Cortex of kidney (tissue), 1 donor: ENCODE measurements around the gene CFAP300.

Experiments
- DNase-seq: peaks from one replicate; lab custom pipeline; 2025; lab: John Stamatoyannopoulos, UW

Gene CFAP300

DNA sequence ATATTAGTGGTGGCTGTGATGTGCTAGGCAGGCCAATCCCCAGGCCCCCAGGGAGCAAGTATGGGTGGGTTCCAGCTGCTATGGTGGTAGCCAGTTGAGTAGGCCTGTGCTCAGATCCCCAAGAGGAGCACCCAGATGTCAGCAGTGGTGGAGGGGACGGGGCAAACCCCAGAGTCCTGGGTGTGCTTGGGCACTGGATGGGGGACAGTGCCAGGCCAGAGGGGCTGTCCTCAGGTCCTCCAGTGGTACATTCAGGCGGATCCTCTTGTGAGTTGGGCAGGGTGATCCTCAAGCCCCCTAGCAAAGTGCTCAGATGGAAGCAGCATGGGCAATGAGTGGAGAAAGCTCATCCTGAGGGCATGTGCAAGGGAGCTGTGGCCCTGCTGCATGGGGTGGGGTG, 26.0 kb downstream of the CFAP300 start:
- DNase-seq = no peak

DNA sequence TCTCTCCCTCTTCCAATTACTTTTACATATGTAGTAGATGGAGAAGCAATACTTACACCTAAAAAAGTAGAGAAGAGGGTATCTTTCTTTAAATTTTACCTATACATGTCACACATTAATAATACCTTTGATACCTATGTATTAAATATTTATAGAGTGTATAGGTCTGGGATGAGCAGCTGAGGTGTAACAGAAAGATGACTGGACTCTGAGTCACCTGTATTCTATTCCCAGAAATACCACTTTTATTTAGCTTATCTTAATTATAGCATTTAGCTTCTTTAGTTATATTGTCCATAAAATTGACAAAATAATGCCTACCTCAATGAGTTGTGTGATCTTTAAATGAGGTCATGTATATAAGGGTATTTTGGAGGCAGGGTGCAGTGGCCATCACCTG, 32.4 kb downstream of the CFAP300 start:
- DNase-seq = no peak

DNA sequence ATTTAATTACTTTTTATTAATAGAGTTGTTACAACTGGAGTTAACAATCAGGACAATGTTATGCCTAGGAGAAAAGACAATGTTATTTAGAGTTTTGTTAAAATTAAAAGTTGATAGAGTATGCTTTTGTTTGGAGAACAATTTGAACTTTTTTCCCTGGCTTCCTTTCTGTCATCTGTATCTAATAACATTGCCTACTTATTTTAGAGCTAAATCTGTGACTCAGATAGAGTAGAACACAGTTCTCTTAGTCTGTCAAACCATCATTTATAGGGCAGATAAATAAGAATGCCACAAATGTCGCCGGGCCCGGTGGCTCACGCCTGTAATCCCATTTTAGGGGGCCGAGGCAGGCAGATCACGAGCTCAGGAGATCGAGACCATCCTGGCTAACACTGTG, 34.1 kb downstream of the CFAP300 start:
- DNase-seq = no peak

DNA sequence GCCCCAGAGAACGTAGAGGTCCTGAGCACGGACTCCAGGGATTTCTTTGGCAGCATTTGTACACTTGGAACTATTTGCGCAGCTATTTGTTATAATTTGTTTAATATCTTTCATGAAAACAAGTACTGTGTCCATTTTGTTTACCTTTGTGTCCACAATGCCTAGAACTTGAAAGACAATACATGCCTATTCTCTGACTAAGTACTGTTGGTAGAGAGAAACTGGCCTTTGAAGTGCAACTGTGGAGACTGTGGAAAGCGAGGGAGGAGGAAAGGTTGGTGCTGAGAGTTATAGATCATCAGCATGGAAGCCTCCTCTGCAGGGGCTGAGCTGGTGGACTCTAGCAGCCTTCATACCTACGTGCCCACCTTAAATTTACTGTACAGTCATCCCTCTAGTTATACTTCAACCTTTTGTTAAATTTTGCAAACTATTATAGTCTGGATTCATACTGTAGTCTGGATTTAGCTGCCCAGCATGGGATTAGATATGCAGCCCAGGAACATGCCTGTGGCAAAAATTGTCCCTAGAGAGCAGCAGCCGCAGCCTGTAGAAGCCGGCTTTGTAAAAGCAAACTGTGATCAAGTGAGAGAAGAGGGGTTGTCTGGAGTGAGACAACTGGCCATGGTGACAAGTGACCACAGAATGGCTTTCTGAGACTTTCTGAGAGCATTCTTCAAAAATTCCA, 38.8 kb downstream of the CFAP300 start:
- DNase-seq = no peak

DNA sequence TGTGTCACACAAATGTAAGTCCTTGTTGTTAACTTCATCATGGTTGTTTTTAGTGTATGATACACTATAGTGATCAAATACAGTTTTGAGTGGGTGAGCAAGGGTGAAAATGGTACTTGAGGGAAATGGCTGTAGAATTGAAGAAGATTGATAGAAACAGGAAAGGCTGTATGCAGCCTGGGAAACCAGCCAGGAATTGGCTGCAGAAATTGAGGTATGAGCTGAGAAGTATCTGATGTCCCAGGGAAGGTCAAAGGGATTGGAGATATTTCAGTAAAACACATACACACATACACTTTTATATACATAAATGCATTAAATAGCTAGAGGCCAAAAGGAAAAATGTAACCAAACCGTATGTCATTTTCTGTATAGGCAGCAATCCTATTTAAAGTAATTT, 49.9 kb downstream of the CFAP300 start:
- DNase-seq = no peak

DNA sequence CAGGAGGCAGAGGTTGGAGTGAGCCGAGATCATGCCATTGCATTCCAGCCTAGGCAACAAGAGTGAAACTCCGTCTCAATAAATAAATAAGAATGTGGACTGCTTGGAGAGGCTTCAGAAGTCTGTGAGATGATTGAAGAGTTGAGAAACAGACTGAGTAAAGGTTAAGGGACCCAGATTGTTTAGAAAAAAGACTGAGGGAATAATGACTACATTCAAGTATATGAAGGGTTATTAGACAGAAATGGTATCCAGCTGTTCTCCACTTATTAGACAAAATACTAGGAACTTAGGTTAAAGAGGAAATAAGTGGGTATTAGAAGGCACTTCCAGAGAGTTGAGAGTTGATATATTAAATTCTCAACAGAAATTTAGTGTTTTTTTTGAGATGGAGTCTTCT, 52.5 kb downstream of the CFAP300 start:
- DNase-seq = no peak

DNA sequence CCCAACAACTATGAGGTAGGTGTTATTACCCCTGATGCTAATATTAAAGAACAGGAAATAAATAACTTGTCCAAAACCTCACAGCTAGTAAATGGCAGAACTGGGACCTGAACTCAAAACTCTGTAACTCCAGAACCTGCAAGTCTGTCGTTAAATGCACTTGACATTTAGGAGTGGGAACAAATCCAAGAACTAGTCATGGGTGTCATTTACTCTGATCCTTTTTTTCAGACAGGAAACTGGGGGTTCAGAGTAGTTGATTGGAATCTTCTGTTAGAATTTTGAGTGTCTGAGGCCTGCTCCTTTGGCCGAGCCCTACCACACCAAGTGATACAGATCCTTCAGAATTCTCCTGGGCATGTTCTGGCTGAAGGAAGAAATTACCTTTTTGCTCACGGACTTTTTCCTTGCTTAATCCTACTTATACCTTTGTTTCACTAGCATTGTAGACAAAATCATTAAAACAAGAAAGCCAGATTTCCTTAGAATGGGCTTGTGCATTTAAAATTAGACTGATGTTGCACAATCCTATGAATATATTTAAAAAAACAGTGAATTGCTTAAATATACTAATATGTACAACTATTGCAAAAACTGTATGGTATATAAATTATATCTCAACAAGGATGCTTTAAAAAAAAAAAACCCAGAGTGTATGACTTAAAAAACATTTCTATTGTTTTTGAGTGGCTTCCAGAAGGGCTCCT, 61.6 kb downstream of the CFAP300 start:
- DNase-seq = no peak

DNA sequence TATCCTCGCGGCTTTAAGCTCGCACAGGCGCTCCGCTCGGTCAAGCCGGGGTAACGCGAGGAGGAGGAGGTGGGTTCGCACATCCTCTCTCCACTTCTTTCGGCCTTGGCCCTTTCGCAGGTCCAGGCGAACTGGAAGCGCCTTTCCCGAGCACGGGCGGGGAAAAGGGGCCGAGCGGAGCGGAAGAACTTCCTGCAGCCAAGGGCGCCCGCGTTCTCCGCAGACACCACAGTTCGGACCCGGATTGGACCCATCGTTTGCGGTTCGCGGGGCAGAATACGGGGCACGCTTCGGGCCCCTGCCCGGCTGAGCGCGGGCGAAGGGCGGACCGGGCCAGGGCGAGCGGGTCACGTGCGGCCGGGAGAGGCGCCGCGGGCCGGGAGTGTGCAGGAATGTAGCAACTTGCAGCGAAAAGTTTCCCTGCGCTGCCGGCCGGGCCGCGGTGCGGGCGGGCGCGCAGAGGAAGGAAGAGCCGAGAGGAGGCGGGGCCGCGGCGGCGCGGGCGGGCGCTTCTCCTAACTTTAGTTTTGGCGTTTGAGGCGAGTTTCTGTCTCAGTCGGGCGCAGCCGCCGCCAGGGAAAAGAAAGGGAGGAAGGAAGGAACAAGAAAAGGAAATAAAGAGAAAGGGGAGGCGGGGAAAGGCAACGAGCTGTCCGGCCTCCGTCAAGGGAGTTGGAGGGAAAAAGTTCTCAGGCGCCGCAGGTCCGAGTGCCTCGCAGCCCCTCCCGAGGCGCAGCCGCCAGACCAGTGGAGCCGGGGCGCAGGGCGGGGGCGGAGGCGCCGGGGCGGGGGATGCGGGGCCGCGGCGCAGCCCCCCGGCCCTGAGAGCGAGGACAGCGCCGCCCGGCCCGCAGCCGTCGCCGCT, 62.9 kb downstream of the CFAP300 start, which contains the start of gene YAP1:
YAP1 (plus strand) TSS at position 552 of the 865 bp plus-strand sequence. CDS start 402 bp downstream, outside the sequence.
- DNase-seq = no peak

DNA sequence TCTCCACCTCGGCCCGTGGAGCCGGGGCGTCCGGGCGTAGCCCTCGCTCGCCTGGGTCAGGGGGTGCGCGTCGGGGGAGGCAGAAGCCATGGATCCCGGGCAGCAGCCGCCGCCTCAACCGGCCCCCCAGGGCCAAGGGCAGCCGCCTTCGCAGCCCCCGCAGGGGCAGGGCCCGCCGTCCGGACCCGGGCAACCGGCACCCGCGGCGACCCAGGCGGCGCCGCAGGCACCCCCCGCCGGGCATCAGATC, 63.4 kb downstream of the CFAP300 start:
- no peak for DNase-seq

DNA sequence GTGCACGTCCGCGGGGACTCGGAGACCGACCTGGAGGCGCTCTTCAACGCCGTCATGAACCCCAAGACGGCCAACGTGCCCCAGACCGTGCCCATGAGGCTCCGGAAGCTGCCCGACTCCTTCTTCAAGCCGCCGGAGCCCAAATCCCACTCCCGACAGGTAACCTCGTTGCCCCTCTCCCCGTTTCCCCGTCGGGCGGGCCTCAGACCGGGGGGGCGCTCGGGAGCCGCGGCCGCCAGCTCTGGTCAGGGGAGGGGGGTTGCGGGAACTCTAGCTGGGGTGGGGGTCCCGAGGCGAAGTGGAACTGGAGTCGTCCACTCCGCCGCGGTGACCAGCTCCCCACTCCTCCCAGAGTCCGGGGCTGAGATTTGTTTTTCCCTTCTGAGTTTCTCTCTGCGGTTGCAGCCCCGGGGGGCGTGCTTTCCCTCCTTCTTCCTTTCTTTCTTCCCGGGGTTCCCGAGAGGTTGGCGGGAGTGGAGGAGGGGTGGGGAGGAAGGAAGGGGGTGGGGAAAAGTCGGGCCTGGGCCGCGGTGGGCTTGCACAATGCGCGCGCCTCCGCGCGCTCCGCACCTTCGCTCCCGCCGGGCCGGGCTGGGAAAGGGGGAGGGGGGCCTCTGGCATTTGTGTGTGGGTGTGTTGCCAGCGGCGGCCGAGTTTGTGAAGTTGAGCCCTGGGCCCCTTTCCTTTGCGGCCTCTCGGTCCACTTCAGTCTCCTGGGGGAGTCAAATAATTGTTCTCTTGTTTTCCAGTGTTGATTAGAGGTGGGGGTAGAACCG, 64.0 kb downstream of the CFAP300 start:
- DNase-seq = no peak

DNA sequence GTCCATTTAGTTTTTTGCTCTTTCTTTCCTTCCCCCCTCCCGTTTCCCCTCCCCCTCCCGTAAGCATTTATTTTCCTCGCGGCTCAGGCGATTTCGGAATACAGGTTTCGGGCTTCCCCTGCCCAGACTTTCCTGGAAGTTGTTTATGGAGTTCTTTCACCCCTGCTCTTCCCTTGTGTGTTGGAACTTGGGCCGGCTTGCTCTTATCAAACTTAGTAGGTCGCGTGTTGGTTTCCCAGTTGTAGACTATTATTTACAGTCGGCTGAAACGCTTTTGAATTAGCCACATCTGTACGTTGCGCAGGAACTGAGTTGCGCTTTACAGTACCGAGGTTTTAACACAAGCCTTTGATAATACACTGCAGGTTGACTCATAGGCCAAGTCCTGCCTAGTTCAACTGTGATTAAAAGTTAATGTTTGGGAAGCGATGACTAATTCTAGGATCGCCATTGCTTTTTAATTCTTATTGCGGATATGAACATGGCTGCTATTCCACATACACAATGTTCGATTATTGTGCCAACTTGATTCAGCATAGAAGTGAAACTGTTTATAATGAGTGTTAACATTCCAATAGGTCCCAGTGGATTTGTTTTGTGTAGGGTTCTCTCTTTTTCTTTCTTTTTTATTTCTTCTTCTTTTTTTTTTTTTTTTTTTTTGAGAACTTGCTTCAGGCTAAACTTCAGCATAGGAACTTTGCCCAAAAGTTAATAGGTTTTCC, 64.7 kb downstream of the CFAP300 start:
- no peak for DNase-seq

DNA sequence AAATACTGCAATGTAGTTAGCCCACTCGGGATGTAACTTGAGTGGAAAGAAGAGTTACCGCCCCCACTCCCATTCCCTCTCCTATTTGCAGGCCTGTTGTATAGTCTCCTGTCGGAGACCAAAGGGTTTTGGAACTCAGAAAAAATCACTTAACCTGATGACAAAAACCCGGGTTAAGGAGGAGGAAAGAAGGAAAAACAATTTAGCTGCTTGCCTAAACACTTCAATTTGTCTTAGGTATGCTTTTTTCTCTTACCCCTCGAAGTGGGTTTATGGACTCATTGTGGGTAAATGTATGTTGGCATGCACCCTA, 65.2 kb downstream of the CFAP300 start:
- no peak for DNase-seq

DNA sequence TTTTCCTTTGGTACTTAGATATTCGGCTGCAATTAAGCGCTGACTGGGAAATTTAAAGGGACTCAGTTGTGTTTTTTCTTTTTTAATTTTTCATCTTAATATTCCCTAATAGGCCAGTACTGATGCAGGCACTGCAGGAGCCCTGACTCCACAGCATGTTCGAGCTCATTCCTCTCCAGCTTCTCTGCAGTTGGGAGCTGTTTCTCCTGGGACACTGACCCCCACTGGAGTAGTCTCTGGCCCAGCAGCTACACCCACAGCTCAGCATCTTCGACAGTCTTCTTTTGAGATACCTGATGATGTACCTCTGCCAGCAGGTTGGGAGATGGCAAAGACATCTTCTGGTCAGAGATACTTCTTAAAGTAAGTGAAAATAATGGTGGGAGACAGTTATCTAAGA, 66.8 kb downstream of the CFAP300 start:
- no peak for DNase-seq

DNA sequence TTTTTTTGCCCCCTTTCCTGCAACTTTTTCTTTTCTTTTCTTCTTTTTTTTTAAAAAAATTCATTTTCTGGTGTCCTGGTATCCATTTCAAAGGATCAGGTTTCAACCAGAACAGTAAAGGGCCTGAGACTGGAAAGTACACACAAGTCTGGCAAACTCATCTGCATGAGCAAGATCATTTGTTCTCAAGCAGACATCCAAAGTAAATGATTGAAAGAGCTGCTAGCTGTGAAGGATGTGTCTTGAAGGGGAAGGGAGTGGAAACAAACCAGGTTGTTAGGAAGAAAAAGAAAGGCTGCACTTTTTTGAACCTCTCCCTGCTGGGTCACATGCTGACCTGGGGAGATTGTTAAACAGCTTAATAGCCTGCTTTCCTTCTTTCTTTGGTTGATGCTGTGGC, 68.3 kb downstream of the CFAP300 start:
- no peak for DNase-seq

DNA sequence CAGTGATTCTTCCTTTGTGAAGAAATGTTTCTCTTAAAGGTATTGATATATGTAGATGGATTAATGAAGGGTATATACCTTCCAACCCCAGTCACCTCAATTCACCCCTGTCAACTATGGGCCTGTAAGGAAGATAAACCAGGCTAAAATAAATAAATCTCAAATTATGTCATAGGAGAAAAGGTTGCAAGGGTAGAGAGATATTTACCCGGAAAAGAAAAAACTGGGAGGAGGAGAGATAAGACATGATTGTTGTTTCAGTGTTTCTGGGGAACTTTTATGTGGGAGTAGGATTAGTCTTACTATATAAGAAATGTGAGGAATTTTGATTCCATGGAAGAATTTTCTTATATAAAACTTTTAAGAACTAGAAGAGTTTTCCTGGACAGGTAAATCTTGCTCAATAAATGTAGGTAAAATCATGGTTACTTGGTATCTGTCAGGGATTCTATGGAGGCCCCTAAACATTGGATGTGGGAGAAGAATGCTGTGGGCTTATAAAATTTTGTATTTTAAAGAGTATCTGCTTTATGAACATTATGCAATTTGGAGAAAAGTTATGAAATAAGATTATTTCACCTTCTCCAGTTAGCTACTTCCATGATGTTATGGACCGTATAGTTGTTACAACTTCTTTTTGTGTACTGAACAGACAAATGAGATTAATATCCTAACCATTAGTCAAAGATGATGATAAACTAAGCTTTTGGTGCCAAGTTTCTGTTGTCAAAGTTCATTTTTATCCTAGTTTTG, 69.4 kb downstream of the CFAP300 start:
- no peak for DNase-seq

DNA sequence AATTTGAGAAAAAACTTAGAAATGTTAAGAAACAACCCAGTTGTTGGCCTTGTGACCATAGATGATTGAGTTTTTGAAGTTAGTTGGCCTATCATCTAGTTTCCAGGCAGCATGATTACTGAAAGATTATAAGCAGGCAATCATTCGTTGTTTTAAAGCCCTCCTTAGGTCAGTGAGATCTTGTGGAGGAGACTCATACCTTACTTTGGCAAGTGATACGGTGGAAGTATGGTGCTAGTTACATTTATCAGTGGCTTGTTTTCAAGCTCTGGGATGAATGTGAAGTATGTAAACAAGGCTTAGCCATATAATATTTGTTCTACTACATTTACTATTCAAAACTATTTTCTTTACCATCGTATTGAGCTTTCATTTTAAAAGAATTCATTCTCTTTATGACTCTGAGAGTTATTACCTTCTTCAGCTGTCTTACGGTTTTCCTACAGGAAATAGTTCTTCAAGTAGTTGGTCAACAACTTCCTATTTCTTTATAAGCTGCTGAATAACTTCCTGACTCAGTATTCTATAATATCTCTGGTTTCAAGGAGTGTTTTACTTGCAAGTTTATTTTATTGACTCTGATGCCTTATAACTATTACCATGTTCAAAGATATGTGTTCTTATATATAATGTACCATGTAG, 70.4 kb downstream of the CFAP300 start:
- no peak for DNase-seq

DNA sequence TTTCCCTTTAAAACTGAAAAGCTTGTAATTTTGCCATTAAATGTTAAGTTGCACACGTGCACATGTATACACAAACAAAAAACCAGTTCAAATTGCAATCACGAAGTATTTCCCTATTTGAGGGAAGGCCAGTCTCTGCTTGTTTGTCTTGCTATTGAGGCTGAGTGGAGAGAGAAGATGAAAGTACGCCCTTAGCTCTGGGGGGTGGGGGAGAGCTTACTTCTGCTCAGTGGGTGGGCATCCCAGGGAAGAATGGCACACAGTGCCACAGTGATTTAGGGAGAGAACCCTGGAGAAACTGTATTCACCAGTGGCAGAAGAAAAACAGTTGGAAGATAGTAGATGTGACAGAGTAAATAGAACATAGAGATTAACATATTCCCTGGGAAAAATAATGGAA, 71.7 kb downstream of the CFAP300 start:
- DNase-seq = no peak

DNA sequence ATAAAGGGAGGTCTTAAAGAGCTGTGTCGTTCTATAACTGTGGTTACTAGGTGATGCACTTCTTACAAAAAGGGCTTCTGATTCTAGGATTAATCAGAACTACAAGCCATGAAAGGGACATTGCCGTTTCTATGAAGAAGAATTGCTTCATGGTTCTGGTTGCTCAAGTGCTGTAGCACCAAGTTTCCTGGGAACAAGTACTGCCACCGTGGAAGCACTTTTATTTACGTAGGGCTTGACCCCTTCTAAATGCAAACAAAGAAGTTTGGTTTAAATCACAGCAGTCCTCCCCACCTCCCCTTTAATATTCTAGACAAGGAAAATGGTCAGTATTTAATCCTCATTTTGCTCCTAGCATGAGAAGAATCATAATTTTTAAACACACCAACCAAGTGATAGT, 72.8 kb downstream of the CFAP300 start:
- no peak for DNase-seq

DNA sequence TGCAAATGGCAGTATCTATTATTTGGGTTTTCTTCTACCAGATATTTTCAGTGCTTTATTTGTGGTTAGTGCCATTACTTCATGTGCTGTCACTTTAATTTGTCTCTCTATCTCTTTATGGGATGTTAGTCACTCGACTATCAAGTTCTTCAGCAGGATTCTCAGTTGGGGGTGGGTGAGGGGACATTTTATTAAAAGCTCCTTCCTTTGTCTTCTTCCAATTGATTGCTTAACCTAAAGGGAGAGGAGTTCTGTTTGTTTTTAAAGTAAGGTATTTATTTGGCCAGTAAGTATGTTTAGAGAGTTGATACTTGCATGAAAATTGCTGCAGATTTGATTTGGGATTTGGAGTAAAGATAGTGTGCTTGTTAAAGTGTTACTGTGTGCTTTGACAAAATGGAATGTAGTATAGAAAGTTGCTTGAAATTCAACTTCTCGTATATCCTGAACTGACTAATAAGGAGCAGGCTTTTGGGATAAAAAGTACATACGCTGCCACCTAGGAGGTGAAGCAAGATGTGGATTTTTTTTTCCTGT, 73.3 kb downstream of the CFAP300 start:
- no peak for DNase-seq

DNA sequence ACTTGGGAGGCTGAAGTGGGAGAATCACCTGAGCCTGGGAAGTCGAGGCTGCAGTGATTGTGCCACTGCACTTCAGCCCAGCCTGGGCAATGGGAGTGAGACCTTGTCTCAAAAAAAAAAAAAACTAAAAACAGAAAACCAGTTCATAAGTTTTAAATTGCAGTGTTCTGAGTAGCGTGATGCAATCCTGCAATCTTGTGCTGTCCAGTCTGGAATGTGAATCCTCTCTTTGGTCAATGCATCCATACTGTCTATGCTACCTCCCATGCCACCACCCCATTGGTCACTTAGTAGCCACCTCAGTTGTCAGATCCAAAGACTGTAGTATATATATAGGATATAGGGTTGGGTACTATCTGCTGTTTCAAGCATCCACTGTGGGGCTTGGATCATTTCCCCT, 74.1 kb downstream of the CFAP300 start:
- DNase-seq = no peak
